Measurements from ENCODE around the gene PRAME. TPM values are rescaled to one million over a fixed set of nuclear protein-coding genes. Genes with fewer than 3 reads are reported as not detected.

The PRAME gene
- total and polyA plus RNA-seq, 2 experiments from 2014 or later = not detected

DNA sequence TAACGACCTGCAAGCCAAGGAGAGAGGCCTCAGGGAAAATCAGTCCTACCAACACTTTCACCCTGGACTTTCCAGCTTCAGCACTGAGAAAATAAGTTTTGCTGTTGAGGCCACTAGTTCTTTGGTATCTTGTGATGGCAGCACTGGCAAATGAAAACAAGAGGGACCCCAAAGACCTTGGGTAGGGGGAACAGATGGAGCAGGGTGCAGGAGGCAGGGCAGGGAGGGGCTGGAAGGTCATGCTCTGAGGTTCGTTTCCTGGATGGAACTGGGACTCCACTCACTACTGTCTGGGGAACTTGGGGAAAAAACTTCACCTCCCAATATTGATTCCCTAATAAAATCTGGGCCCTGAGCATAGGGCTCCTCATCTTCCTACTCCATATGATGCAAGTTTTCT lies 34.2 kb upstream of the PRAME start:
- Histone ChIP-seq H3K36me3 (no peaks in the 10 kb centered on the region), H3K4me3 (no peak overlapping the region), H3K4me1 (ENCODE audit: low read depth) (no peaks in the 10 kb centered on the region), H3K27me3 (no peaks in the 10 kb centered on the region), H3K9me3 (ENCODE audit: low read depth) (no peaks in the 10 kb centered on the region), H3K27ac (no peak overlapping the region)
- TF ChIP-seq, protein P1, sequence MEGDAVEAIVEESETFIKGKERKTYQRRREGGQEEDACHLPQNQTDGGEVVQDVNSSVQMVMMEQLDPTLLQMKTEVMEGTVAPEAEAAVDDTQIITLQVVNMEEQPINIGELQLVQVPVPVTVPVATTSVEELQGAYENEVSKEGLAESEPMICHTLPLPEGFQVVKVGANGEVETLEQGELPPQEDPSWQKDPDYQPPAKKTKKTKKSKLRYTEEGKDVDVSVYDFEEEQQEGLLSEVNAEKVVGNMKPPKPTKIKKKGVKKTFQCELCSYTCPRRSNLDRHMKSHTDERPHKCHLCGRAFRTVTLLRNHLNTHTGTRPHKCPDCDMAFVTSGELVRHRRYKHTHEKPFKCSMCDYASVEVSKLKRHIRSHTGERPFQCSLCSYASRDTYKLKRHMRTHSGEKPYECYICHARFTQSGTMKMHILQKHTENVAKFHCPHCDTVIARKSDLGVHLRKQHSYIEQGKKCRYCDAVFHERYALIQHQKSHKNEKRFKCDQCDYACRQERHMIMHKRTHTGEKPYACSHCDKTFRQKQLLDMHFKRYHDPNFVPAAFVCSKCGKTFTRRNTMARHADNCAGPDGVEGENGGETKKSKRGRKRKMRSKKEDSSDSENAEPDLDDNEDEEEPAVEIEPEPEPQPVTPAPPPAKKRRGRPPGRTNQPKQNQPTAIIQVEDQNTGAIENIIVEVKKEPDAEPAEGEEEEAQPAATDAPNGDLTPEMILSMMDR (IDR thresholded peaks at IDR 0.05; ENCODE audit: low read depth, low read length) = no peak
- DNase-seq (ENCODE audit: low read depth in 1 of 2, low spot score in 1 of 2) = no peak

DNA sequence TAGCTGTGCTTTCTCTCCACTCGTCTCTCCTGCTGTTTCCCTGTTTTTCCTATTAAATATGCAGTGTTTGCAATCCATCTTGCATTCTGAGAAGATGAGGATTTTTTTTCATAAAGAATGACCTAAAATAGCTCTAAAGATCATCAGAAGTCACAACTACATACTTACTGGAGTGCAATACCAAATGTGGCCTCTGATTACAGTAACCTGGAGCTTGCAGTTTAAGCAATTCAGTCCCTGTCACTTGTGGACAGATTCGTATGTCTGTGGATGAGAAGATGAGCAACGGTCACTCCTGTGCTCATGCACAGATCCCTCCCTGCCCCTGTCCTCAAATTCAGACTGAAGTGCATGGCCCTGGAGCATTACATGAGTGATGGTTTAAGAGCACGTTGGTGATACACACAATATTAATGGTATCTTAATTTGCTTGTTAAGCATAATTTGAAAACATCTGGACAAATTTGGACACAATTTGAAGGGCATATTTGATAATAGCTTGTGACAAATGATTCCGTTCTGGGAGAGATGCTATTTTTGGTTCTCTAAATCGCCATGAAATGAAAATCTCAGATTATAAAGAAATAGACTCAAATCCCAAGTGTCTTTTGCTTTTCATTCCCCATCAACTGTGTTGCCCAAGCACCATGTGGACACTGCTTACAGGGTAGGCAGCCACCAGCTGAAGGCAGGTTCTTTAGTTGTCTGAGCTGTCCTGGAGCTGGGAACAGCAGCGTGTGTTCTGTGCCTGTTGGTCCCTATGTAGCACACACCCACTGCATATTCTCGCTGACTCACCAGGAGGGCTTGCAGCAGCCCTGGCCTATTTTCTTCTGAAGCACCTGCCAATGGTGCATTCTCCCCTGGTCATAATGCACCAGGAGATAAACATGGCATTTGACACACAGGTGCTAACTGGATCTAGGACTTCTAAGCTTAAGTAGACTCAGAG lies 32.6 kb upstream of the PRAME start:
- DNase-seq (ENCODE audit: low read depth in 1 of 2, low spot score in 1 of 2) = peak in 1 of 2 donors; percentile 4
- Histone ChIP-seq H3K4me3 (no peak overlapping the region), H3K4me1 (ENCODE audit: low read depth) (no peaks in the 10 kb centered on the region), H3K27ac (no peak overlapping the region), H3K9me3 (ENCODE audit: low read depth) (no peaks in the 10 kb centered on the region), H3K27me3 (no peaks in the 10 kb centered on the region), H3K36me3 (no peaks in the 10 kb centered on the region)
- TF ChIP-seq, protein P1 (IDR thresholded peaks at IDR 0.05; ENCODE audit: low read depth, low read length) = no peak

DNA sequence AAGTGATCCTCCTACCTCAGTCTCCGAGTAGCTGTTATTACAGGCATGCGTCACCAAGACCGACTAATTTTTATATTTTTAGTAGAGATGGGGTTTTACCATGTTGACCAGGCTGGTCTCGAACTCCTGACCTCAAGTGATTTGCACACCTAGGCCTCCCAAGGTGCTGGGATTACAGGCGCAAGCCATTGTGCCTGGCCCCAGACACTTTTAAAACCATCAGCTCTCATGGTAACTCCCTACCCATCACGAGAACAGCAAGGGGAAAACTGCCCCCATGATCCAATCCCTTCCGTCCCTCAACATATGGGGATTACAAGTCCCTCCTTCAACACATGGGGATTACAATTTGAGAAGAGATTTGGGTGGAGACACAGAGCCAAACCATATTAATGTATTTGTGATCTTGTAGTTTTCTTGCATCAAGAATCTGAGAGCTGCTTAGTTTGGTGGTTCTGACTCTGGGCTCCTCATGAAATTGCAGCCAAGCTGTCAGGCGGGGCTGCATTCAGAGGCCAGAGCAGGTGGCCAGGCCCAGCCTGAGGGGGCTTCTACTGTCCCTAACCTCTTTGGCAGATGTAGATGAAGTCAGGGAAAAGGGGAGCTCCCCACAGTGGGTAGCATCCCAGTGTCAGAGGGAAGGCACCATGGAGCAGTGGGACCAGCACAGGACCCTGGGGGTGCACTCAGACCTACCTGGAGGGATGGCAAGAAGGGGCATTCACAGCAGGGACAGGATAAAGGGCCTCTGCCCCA lies 31.2 kb upstream of the PRAME start:
- H3K36me3 ChIP-seq = no peaks in the 10 kb centered on the region
- no peak overlapping the region for H3K27ac ChIP-seq
- TF ChIP-seq, protein P1 (IDR thresholded peaks at IDR 0.05; ENCODE audit: low read depth, low read length) = no peak
- H3K4me3 ChIP-seq = no peak overlapping the region
- H3K9me3 ChIP-seq (ENCODE audit: low read depth) = no peaks in the 10 kb centered on the region
- DNase-seq (ENCODE audit: low read depth in 1 of 2, low spot score in 1 of 2) = no peak
- no peaks in the 10 kb centered on the region for H3K27me3 ChIP-seq
- no peaks in the 10 kb centered on the region for H3K4me1 ChIP-seq (ENCODE audit: low read depth)

DNA sequence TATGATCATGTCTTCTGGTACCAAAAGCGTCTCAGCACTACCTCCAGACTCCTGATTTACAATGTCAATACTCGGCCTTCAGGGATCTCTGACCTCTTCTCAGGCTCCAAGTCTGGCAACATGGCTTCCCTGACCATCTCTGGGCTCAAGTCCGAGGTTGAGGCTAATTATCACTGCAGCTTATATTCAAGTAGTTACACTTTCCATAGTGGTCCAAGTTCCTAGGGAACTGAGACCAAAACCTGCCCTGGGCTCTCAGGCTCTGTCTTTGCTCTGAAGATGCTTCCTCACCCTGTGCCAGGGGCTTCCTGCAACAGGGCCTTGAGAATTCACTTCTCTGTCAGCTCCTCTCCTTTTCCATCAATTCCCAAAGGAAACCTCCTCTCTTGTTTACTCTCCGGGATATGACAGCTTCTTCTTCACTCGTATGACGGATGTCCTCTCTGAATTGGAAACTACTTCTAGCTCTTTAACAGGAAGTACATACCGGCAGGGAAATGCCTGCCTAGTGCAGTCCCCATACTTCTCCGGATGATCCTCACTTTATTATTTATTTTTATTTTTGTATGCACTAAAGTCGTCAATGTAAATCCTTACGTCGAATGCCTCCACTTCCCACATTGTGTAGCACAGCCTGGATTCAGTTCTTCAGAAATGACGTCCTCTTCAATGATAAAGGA lies 29.6 kb upstream of the PRAME start:
- Histone ChIP-seq H3K4me1 (ENCODE audit: low read depth) (no peaks in the 10 kb centered on the region), H3K27ac (no peak overlapping the region), H3K4me3 (no peak overlapping the region), H3K9me3 (ENCODE audit: low read depth) (no peaks in the 10 kb centered on the region), H3K36me3 (no peaks in the 10 kb centered on the region), H3K27me3 (no peaks in the 10 kb centered on the region)
- no peak for DNase-seq (ENCODE audit: low read depth in 1 of 2, low spot score in 1 of 2)
- TF ChIP-seq, protein P1 (IDR thresholded peaks at IDR 0.05; ENCODE audit: low read depth, low read length) = no peak

DNA sequence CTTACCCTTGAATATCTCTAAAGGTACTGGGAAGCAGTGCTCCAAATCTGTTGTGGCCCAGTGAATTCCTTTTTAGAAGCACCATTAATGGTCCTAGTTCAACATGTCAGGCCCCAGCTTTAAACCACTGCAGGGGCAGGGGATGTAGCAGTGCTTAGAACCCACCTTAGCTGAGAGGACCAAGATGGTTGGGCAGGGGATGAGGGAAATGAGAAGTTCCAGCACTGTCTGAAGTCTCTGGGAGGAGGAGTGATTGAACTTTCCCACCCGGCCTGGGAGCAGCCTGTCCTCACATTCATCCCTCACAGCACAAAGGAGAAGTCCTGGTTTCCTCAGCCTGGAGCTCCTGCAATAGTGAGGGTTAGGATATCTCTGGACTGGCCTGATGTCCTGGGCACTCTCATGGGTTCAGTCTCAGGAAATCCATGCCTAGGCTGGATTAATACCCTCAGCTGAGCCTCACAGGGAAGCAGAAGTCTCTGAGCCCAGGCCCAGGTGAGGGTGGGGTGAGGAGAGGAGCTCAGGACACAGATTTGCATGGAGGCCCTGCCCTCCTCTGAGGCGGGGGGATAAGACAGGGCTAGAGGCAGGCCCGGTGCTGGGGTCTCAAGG lies 28.6 kb upstream of the PRAME start:
- DNase-seq (ENCODE audit: low read depth in 1 of 2, low spot score in 1 of 2) = no peak
- Histone ChIP-seq H3K4me3 (no peak overlapping the region), H3K9me3 (ENCODE audit: low read depth) (no peaks in the 10 kb centered on the region), H3K36me3 (no peaks in the 10 kb centered on the region), H3K27ac (no peak overlapping the region), H3K4me1 (ENCODE audit: low read depth) (no peaks in the 10 kb centered on the region), H3K27me3 (no peaks in the 10 kb centered on the region)
- TF ChIP-seq, protein P1 (IDR thresholded peaks at IDR 0.05; ENCODE audit: low read depth, low read length) = no peak
